ENCODE data around the gene TXNDC17.

The TXNDC17 gene

GRCh38 chr17:6602141-6602540 is 38.7 kb upstream of the TXNDC17 start:
- no peaks in the 10 kb centered on the region for H3K27me3 ChIP-seq (ENCODE audit: insufficient read depth, low read depth)
- no peaks in the 10 kb centered on the region for H3K36me3 ChIP-seq (ENCODE audit: insufficient read depth)
- H3K4me1 ChIP-seq (ENCODE audit: low read depth, poor library complexity, severe bottlenecking): no peaks in the 10 kb centered on the region
- H3K4me3 ChIP-seq (IDR thresholded peaks at IDR 0.05; ENCODE audit: insufficient read depth, low read depth, low read length): no peak overlapping the region
- H4K20me1 ChIP-seq (ENCODE audit: insufficient read depth): no peaks in the 10 kb centered on the region
- no peak overlapping the region for H3K4me2 ChIP-seq
- H3K27ac ChIP-seq: no peak overlapping the region
- no peaks in the 10 kb centered on the region for H3K79me2 ChIP-seq (ENCODE audit: insufficient read depth, low read depth)
- H2AFZ ChIP-seq (ENCODE audit: low read depth): no peak overlapping the region
- TF ChIP-seq CTCF (conservative IDR thresholded peaks at IDR 0.05; ENCODE audit: low read depth, low read length): no peak
- H3K9ac ChIP-seq: no peak overlapping the region

DNA sequence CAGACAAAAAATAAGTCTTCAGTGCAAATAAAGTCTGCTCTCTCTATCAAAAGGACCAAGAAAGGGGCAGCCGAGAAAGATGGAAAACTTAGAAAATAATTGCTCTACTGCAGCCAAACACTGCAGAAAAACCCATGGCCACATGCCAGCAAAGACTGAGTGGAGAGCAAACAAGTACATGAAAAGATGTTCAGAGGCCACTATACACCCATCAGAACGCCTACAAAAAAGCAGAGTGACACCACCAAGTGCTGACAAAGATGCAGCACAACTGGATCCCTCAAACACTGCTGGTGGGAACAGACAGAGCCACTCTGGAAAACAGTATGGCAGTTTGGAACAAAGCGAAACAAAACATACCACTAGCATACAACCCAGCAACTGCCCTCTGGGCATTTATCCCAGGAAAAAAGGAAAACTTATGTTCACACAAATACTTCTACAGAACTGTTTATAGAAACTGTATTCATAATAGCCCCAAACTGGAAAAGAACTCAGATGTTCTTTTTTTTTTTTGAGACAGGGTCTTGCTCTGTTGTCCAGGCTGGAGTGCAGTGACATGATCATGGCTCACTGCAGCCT is 37.0 kb upstream of the TXNDC17 start:
- no peak overlapping the region for H2AFZ ChIP-seq (ENCODE audit: low read depth)
- H3K27ac ChIP-seq: no peak overlapping the region
- H3K27me3 ChIP-seq (ENCODE audit: insufficient read depth, low read depth): no peaks in the 10 kb centered on the region
- no peaks in the 10 kb centered on the region for H3K79me2 ChIP-seq (ENCODE audit: insufficient read depth, low read depth)
- no peaks in the 10 kb centered on the region for H3K4me1 ChIP-seq (ENCODE audit: low read depth, poor library complexity, severe bottlenecking)
- no peak for TF ChIP-seq CTCF (conservative IDR thresholded peaks at IDR 0.05; ENCODE audit: low read depth, low read length)
- no peak overlapping the region for H3K4me3 ChIP-seq (IDR thresholded peaks at IDR 0.05; ENCODE audit: insufficient read depth, low read depth, low read length)
- H3K4me2 ChIP-seq: no peak overlapping the region
- no peak overlapping the region for H3K9ac ChIP-seq
- no peaks in the 10 kb centered on the region for H3K36me3 ChIP-seq (ENCODE audit: insufficient read depth)
- no peaks in the 10 kb centered on the region for H4K20me1 ChIP-seq (ENCODE audit: insufficient read depth)

DNA sequence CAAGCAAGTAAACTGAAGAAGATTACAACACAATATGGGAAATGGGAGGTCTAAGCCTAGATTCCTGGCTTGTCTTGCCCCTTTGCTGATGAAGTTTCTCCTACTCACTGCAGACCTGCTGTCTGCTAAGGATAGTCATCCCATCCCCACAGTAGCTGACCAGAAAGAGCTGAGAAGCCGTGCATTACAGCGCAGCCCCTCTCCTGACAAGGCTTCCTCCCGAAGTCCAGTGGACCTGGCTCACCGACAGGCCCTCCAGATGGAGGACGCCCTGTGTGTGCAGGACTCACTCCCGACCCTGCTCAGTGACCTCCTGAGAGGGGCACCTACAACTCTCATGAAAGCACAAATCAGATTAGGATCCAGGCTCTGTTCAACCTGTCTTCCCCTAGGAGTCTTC is 35.7 kb upstream of the TXNDC17 start:
- TF ChIP-seq CTCF (conservative IDR thresholded peaks at IDR 0.05; ENCODE audit: low read depth, low read length): no peak
- Histone ChIP-seq H3K36me3 (ENCODE audit: insufficient read depth) (no peaks in the 10 kb centered on the region), H2AFZ (ENCODE audit: low read depth) (no peak overlapping the region), H3K4me2 (no peak overlapping the region), H3K4me1 (ENCODE audit: low read depth, poor library complexity, severe bottlenecking) (no peaks in the 10 kb centered on the region), H3K27me3 (ENCODE audit: insufficient read depth, low read depth) (no peaks in the 10 kb centered on the region), H3K9ac (no peak overlapping the region), H3K4me3 (IDR thresholded peaks at IDR 0.05; ENCODE audit: insufficient read depth, low read depth, low read length) (no peak overlapping the region), H4K20me1 (ENCODE audit: insufficient read depth) (no peaks in the 10 kb centered on the region), H3K79me2 (ENCODE audit: insufficient read depth, low read depth) (no peaks in the 10 kb centered on the region), H3K27ac (no peak overlapping the region)

DNA sequence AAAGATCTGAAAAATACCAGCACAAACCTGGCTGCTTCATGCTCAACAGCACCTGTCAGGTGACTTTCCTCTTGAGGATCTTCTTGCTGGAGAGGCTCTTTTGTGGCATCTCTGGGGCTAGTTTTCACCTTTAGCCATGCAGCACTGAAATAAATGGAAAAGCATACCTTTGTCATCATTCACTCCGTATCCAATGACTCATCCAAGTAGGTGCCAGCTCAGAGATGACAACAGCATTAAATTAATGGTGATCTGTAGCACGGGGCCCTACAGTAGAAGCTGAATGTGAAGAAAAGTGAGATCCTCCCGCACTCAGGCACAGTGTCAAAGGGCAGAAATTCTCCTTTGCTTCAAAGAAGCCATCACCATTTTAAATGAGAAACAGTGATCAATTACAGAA is 32.5 kb upstream of the TXNDC17 start:
- Histone ChIP-seq H3K4me3 (IDR thresholded peaks at IDR 0.05; ENCODE audit: insufficient read depth, low read depth, low read length) (no peak overlapping the region), H3K27ac (no peak overlapping the region), H3K4me2 (no peak overlapping the region), H3K4me1 (ENCODE audit: low read depth, poor library complexity, severe bottlenecking) (no peaks in the 10 kb centered on the region), H2AFZ (ENCODE audit: low read depth) (no peak overlapping the region), H4K20me1 (ENCODE audit: insufficient read depth) (no peaks in the 10 kb centered on the region), H3K79me2 (ENCODE audit: insufficient read depth, low read depth) (no peaks in the 10 kb centered on the region), H3K9ac (no peak overlapping the region), H3K27me3 (ENCODE audit: insufficient read depth, low read depth) (no peaks in the 10 kb centered on the region), H3K36me3 (ENCODE audit: insufficient read depth) (no peaks in the 10 kb centered on the region)
- TF ChIP-seq CTCF (conservative IDR thresholded peaks at IDR 0.05; ENCODE audit: low read depth, low read length): no peak

Data from KMS-11 (cell line).